ENCODE data around the gene ASCL3.
"Not testable (repeated sequence)": the region's sequence is repeated elsewhere in the genome, so short reads cannot be mapped to it uniquely, and the experiment has no call there.

Gene ASCL3, protein sequence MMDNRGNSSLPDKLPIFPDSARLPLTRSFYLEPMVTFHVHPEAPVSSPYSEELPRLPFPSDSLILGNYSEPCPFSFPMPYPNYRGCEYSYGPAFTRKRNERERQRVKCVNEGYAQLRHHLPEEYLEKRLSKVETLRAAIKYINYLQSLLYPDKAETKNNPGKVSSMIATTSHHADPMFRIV

DNA sequence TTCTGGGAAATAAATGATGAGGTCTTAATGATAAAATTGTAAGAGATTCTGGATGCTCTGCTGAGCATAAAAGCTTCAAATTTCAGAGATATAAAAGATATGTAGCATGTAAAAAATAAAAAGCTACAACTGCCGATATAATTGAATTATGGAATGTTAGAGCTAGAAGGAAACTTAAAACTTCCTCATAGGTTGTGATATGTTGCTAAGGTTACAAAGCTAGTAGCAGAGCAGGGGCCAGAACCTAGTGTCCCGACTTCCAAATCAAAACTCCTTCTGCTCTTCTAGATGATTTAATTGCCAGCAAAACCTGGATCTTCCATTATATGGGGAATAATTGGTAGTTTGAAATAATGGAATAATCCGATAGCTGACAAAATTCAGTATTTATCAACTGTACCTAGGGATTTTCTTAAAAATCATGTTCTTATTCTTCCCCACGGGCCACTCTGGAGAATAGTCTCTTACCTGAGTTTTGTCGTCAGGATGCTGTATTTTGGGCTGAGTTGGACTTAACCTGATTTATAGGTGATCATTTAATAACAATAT, at the start of gene ASCL3:
Gene ASCL3, minus strand, starts transcription at position 499 of the 549 bp plus-strand sequence. CDS start 4,855 bp downstream, outside the sequence.
- DNase-seq = no peak

DNA sequence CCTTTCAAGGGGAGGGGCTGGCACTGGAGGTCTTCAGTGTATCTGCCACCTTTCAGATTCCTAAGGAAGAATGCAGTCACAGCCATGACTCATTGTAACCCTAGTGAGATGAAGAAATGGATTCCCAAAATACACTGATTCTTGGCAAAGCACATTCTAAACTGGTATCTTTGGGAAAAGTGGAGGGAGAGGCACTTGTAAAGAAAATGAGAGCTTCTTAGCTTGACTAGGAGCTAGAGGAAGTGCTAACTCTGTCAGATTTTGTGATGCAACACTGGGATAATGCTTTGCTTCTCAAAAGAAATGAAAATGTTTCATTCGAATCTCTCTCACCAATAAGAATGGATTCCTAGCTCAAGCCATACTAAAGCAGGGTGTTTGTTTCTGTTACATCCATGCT, 46.6 kb upstream of the ASCL3 start:
- DNase-seq = no peak

DNA sequence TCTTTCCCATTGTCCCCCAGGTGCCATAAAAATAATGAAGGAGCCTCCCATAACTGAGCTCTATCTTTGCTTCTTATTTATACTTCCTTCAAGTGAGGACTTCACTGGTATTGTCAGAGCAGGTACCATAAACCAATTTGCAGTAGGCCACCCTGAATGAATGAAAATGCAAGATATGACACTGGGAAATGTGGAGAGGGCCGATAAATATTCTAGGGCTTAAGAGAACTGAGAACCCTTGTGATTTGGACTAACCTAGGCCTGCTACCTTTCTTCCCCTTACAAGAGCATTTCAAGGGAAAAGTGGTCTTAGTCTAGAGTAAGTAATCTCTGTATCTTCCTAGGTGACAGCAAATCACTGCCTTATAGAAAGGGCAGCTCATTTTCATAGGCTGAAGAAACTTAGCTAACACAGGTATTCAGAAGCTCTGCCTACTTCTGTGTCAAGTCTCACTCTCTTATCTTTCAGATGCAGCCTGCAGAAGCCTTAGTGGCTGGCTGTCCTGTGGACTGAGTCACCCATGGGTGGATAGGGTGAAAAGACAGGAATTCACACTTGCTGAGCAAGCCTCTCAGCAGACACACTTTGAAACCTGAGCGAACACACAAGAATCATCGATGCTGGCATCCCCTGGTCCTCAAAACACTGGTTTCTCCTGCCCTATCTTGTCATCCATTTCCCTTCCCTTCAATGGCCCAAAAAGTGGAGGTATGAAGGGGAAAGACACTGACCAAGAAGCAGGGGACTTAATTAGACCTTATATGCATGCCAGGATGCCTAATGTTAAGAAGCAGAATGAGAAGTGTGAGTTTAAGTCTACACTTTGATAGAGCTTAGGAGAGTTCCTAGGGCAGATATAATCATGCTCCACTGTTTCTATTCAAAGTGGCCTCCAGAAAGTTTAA, 45.8 kb upstream of the ASCL3 start:
- no peak for DNase-seq

DNA sequence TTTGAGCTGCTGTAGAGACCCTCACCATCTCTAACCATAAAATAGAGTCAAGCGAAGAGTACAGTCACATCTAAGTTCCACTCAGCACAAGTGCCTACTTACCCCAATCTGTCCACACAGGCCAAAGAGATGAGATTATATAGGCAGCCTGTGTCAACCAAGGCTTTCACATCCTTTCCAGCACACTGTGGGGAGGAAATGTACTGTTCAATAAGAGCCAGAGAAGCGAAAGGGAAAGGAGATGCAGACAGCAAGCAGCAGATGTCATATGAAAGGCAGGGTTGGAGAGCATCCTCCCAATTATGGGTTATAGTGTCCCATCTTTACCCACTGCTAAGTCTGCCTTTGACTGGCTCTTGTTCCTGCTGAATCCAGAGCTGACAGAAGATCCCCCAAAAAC, 44.6 kb upstream of the ASCL3 start:
- DNase-seq = no peak

DNA sequence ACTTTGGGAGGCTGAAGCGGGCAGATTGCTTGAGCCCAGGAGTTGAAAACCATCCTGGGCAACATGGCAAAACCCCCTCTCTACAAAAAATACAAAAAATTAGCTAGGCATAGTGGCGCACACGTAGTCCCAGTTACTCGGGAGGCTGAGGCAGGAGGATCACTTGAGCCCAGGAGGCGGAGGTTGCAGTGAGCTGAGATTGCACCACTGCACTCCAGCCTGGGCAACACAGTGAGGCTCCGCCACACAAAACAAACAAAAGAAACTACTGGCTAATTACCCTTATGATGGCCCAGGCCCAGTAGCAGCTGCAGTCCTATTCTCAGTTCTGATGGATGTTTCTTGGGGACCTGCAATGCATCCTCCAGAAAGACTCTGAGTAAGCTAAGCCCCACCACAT, 44.0 kb upstream of the ASCL3 start:
- DNase-seq = not testable (repeated sequence)

DNA sequence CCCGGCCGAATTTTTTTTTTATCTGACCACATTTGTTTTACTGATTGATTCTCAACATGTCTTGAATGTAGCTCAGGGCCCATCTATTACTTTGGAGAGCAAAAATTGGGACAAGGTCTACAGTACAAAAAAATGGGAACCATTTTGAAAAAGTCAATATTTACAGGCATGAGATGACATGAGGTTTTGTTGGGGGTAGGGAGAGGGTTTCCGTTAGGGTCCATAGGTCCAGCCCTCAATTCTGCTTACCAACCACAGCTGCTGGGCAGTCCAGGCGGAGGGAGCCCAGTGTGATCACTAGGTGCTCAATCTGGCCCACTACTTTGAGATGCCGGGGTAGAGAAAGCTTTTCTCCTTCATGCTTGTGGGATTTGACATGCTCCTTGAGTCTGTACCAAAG, 42.6 kb upstream of the ASCL3 start:
- no peak for DNase-seq

DNA sequence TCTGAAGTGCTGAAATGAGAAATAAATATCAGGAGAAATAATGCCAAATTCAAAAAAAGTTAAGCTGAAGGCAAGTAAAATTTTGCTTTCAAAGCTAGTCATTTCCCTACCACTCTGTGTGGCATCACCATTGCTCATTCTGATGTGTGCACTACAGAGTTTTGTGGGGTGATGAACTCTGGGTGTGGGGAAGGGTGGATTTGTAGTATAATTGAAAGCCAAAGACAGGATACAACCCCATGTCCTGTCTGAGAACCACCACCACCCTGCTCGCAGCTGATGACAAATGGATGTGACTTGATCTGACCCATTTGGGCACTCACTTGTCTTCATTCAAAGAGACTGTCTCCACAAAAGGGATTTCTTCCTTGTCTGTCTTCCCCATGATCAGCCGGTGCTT, 40.7 kb upstream of the ASCL3 start:
- no peak for DNase-seq

DNA sequence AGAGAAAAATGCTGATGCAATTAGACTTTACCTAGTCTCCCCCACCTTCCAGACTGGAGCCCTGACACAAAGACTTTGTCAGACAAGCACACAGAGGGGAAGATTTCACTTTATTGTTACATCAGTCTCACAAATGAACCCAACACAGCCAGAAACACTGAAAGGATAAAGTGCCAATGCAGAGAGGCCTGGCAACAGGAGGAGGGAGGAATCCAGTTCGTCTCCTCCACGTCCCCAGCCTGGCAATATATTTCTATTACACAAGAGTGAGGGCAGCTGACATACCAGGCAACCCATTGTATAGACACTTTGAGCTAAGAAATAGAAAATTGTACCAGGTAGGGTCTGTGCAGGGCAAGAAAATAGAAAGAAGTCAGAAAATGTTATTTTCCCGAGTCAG, 37.7 kb upstream of the ASCL3 start:
- no peak for DNase-seq

DNA sequence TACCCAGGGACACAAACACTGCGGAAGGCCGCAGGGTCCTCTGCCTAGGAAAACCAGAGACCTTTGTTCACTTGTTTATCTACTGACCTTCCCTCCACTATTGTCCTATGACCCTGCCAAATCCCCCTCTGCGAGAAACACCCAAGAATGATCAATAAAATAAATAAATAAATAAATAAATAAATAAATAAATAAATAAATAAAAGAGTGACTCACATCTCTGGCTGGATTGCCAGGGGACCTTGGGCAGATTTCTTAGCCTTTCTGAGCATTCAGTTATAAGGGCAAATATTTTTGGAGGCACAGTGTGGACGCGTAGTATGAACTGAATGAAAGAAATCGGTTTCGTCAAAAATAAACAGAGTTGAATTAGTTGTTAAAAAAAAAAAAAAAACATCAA, 36.5 kb upstream of the ASCL3 start:
- not testable (repeated sequence) for DNase-seq

DNA sequence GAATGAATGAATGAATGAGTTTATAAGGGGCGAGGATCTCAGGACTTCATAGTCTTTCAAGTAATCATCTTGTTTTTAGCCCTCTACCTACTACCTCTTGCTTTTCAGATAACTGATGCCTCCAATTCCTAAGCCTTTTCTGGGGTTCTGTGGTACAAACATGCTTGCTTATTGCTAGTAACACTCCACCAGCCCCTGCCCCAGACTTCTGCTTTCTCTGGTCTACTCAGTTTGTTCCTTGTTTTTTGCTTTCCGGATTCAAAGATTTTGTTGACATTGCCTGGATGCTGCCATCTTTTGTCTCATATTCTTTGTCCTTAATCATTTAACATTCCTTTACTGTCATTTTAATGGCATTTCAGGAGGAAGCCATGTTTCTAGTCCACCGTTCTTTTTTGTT, 30.3 kb upstream of the ASCL3 start:
- no peak for DNase-seq

DNA sequence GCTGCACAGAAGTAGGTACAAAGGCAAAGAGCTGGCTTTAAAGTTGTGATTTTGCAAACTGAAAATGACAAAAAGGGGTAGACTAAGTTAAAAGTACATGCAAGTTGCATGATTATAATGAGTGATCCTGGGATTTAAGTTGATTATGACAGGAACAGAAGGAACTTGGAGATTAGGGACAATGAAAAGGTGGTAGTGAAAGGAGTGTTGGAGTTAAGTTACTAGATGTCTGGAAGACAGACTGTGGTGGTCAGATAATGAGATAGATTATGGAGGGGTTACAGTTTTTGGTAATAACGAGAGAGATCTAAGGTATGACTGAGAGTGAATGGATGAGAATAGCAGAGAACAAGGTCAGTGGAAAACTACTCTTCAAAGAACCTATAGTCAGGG, 29.1 kb upstream of the ASCL3 start:
- no peak for DNase-seq

DNA sequence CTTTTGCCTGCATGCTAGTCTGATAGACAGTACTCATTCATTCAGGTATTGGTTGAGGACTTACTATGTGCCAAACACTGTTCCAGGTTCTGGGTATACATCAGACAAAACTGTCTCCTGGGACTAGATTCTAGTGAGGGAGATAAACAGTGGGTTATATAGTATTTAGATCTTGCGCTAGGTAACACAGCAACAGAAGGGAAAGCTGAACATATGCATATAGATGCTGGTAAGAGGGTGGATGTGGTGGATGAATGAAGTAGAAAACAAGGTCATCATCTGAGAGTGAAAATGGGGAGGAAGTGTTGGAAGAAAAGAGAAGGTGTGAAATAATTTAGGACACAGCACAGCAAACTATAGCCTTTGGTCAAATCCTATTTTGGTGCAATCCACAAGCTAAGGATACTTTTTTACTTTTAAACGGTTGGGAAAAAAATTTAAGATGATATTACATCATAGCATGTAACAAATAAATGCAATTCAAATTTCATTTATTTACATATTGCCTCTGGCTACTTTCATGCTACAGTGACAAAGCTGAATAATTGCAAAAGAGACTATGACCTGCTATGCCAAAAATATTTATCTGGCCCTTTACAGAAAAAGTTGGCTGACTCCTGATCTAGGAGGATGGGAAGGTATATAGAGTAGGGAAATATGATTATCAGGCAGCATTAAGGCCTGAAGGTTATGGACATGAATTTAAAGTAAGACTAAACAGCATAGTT, 28.5 kb upstream of the ASCL3 start:
- DNase-seq = no peak

DNA sequence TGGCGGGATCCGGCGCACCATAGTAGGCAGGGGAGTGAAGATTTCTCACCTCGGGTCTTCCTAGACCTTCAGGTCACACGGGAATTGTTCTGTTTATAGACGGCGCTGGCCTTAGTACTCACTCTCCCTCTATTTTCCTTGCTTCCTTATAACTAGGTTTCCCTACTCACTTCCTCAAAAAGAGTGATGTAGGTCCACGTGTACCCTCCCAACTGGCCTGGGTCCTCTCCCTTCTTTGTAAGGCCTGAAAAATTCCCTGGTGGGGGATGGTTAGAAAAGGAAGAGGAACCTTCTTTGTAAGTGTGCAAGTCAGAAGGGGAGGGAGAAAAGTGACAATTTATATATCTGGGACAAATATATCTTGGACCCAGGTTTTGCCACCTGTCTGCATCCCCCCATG, 24.4 kb upstream of the ASCL3 start:
- DNase-seq = no peak

DNA sequence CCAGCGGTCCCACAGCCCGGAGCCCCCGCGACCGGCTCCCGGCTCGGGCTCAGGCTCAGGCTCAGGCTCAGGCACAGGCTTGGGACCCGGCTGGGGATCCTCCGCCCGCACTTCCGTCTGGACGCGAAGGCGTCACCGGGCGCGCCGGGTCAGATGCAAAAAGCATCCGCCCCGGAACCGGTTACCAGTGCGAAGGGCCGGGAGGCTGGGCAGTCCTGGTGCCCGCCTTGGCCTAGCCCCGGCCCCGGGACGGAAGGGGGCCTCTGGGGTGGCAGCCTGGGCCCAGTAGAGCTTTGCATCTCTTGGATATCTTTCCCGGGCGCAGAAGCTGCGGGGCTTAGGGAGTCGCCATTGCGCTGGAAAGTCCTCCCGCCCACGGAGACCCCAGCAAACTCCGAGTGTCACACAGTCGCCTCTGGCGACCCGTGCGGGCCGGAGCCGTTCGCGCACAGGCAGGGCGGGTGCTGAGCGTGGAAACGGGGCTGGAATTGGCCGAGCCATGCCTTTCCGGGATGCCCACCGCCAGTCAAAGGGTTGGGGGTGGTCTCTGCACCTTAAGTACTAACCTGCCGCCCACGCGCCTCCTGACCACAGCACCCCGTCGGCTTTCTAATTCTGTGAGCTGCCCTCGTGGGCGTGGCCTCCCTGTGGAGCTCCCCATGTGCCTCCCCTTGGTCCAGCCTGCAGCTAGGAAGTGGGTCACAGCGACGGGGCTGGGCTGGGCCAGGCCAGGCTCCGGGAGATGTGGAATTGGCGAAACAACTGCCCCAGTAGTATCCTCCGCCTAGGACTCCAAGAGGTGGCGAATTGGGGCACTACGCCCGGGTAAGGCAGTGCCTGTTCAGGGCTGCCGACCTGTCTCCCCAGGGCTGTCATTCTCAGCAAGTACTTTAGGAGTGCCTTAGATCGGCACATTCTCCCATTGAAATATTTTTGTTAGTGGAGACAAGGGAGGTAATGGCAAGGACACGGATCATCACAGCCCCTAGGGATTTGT, 21.8 kb upstream of the ASCL3 start, which contains the start of gene TMEM9B:
Gene TMEM9B, minus strand, starts transcription at position 119 of the 997 bp plus-strand sequence. CDS start 129 bp downstream, outside the sequence.
- DNase-seq = peak; percentile 78

DNA sequence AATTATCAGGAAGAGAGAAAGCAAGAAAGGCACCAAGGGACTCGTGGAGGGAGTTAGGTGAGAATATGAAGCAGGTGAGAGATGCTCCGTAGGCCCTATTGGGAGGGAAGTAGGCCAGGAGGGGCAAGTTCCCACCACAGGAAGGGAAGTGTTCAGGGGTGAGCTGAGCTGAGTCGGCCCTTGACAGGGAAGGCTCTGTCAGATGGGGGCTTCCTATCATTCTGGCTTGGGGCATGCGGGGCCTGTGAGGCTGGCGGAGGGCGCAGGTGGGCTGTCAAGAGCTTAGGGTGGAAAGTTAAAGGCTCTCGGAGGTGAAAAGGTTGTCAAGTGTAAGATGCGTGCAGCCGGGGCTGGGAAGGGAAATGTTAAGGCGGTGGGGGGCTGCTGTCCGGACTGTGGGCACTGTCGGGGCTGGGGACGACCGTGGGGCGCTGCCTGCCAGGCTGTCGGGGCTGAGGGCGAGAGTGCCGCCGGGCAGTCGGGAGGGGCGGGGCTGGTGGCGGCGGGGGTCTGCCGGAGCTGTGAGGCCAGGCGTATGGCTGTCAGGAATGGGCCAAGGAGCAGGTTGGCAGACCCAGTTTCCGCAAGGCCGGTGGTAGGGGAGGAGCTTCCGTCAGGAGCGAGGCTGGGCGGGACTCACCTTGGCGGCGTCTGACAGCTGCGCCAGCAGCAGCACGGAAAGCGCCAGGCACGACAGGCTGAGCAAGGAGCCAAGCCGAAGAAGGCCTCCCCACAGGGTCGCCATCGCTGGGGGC, 20.9 kb upstream of the ASCL3 start:
- peak; percentile 81 for DNase-seq

DNA sequence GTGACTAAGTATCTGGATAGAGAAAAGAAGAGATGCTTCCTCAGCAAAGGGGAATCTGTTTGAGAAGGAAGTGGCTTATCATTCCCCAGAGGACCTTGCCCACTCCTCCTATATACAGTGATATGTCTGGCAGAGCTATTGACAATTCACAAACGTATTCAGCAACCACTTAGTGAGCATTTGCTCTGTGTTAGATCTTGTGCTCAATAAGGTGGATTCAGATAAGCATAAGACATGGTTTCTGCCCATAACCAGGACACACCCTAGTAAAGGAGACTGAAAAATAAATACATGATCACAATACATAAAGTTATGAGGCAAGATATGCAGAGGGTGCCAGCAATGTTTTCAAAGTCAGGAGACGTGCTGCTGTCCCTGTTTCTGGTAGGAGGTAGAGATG, 20.0 kb upstream of the ASCL3 start:
- no peak for DNase-seq

DNA sequence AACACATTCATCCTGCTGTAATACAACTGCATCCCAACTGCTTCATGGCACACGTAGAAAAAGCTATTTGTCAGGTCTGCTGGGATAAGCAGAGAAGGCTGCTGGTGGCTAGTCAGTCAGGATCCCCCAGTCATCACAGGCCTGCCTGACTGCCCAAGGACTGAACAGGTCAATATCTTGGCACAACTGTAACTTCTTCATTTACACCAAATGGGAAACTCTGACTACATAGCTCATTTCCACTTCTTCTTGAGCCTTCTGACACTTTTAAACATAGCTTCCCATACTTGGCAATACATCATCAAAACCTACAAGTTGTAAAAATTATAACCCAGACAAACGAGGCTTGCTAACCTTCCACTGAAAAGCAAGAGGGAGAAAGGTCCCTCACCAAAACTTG, 18.6 kb upstream of the ASCL3 start:
- DNase-seq = no peak

DNA sequence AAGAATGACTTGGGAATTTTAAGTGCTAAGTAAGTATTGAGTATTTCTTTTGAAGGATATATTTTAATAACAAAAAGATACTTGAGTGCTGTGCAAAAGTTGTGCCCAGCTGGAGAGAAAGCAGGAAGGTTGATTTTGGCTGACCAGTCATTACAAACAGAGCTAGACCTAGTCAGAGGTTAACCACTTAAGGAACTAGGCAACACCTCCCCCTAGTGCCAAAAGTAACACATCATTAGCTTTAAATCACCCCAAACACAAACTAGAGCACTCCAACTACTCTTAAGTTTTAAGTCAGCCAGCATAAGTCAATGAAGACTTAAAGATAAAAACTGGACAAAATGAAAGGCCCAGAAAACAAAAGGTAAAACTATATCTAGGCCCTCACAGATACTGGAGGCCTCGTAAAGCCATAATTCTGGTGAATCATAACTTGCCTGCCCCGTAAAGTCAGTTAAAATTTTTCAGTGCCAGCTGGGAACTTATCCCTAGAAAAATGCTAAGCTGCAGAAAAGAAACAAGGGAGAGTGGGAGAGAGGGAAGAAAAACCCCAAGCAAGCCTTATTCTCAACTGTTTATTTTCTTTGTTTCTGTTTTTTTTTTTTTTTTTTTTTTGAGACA, 16.8 kb upstream of the ASCL3 start:
- peak; percentile 61 for DNase-seq

DNA sequence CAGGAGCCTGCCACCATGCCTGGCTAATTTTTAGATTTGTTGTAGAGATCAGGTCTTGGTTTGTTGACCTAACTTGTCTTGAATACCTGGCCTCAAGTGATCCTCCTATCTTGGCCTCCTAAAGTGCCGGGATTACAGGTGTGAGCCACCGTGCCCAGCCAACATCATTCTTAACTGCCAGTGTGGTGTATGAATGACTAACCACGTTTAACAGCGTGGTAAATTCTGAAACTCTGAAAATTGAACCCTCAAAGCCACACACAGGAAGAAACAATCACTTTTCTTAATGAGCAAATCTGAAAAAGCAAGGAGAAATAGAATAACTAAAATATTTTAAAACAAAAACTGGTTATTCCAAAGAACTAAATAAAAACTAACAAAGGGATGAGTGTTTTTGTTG, 14.0 kb upstream of the ASCL3 start:
- DNase-seq = no peak

DNA sequence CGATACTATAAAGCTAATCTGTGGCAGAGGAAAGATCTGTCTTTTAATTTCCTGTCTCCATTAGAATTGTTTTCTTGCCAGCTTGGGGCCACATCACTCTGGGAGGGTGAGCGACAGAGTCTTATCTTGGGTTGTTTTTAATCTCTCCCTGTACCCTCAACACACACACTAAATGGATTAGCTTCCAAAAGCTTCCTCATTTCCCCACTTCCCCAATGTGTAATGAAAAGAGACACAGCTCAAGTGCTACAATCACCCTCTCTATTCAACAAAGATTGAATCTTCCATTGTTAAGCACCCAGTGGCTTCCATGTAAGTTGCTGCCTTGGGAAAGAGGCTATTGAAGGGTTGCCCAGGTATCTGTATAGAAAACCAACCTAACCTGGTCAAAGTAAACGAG, 6.1 kb upstream of the ASCL3 start:
- DNase-seq = no peak
